ENCODE data around the gene SGCD. TPM values are rescaled to one million over a fixed set of nuclear protein-coding genes. Genes with fewer than 3 reads are reported as not detected.

The SGCD gene
- total RNA-seq, 1 experiment from 2014 or later, result not detected

DNA sequence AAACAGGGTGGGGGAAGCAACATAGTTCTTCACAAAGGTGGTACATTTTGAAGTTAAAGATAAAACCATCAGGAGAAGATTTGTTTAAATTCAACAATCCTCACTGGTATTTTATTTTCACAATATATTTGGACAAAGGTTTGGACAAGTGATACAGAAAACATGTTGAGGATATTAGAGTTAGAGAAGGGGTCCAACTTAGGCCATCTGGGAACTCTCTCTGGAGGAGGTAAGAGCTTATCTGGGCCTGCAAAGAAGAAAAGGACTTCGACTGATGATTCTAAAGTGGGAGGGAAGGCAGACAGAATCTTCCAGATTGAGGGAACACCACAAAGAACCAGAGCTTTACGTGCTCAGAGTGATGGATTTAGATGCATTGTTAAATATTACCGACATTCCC lies 58.5 kb downstream of the SGCD start:
- H3K36me3 ChIP-seq (ENCODE audit: control insufficient read depth, insufficient read depth, low read length), result no peaks in the 10 kb centered on the region
- in situ Hi-C loops (cut with HindIII; ENCODE audit: low pct_unique_long_range_greater_than_20kb, low sequenced_read_pairs) (no loop called here), intact Hi-C loops (cut with micrococcal nuclease; ENCODE audit: unreplicated experiment) (no loop called here)
- H3K27ac ChIP-seq (ENCODE audit: low read length), result no peak overlapping the region
- ATAC-seq, result no peak
- POLR2A ChIA-PET, result no interaction called here
- H3K9me3 ChIP-seq (ENCODE audit: control insufficient read depth, insufficient read depth, low read depth, low read length), result no peaks in the 10 kb centered on the region
- TF ChIP-seq CTCF (IDR thresholded peaks at IDR 0.05), result no peak
- TF ChIP-seq TCF7L2 (IDR thresholded peaks at IDR 0.05; ENCODE audit: low read depth, low read length), result no peak
- no peak for TF ChIP-seq SIN3A (IDR thresholded peaks at IDR 0.05; ENCODE audit: borderline replicate concordance, insufficient read depth, low read depth, low read length)
- no peak for TF ChIP-seq POLR2AphosphoS5 (IDR thresholded peaks at IDR 0.05; ENCODE audit: low read depth, low read length)
- TF ChIP-seq, protein P1, sequence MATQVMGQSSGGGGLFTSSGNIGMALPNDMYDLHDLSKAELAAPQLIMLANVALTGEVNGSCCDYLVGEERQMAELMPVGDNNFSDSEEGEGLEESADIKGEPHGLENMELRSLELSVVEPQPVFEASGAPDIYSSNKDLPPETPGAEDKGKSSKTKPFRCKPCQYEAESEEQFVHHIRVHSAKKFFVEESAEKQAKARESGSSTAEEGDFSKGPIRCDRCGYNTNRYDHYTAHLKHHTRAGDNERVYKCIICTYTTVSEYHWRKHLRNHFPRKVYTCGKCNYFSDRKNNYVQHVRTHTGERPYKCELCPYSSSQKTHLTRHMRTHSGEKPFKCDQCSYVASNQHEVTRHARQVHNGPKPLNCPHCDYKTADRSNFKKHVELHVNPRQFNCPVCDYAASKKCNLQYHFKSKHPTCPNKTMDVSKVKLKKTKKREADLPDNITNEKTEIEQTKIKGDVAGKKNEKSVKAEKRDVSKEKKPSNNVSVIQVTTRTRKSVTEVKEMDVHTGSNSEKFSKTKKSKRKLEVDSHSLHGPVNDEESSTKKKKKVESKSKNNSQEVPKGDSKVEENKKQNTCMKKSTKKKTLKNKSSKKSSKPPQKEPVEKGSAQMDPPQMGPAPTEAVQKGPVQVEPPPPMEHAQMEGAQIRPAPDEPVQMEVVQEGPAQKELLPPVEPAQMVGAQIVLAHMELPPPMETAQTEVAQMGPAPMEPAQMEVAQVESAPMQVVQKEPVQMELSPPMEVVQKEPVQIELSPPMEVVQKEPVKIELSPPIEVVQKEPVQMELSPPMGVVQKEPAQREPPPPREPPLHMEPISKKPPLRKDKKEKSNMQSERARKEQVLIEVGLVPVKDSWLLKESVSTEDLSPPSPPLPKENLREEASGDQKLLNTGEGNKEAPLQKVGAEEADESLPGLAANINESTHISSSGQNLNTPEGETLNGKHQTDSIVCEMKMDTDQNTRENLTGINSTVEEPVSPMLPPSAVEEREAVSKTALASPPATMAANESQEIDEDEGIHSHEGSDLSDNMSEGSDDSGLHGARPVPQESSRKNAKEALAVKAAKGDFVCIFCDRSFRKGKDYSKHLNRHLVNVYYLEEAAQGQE (IDR thresholded peaks at IDR 0.05; ENCODE audit: insufficient read depth in 1 of 2, low read depth in 2 of 2, low read length in 1 of 2), result no peak
- H3K27me3 ChIP-seq (ENCODE audit: control insufficient read depth, insufficient read depth, low read length), result no peaks in the 10 kb centered on the region
- DNase-seq (ENCODE audit: low read depth, low spot score), result no peak
- no peak overlapping the region for H3K4me3 ChIP-seq (ENCODE audit: low read depth in 2 of 2, low read length in 2 of 2)
- CTCF ChIA-PET, result no interaction called here
- no peaks in the 10 kb centered on the region for H3K4me1 ChIP-seq (ENCODE audit: control insufficient read depth, insufficient read depth, low read length)
- no TSS peak for BruUV-seq (replicated peaks)

- H3K36me3 ChIP-seq (ENCODE audit: control insufficient read depth, insufficient read depth, low read length), result no peaks in the 10 kb centered on the region
- TF ChIP-seq TCF7L2 (IDR thresholded peaks at IDR 0.05; ENCODE audit: low read depth, low read length), result no peak
- TF ChIP-seq, protein P1 (IDR thresholded peaks at IDR 0.05; ENCODE audit: insufficient read depth in 1 of 2, low read depth in 2 of 2, low read length in 1 of 2), result no peak
- no peak for TF ChIP-seq CTCF (IDR thresholded peaks at IDR 0.05)
- TF ChIP-seq POLR2AphosphoS5 (IDR thresholded peaks at IDR 0.05; ENCODE audit: low read depth, low read length), result no peak
- TF ChIP-seq SIN3A (IDR thresholded peaks at IDR 0.05; ENCODE audit: borderline replicate concordance, insufficient read depth, low read depth, low read length), result no peak
- ATAC-seq (no peak), DNase-seq (ENCODE audit: low read depth, low spot score) (no peak)
- ChIA-PET CTCF (no interaction called here), POLR2A (no interaction called here)
- BruUV-seq (replicated peaks), result no TSS peak
- no peak overlapping the region for H3K4me3 ChIP-seq (ENCODE audit: low read depth in 2 of 2, low read length in 2 of 2)
- no peaks in the 10 kb centered on the region for H3K9me3 ChIP-seq (ENCODE audit: control insufficient read depth, insufficient read depth, low read depth, low read length)
- H3K27me3 ChIP-seq (ENCODE audit: control insufficient read depth, insufficient read depth, low read length), result no peaks in the 10 kb centered on the region
- H3K4me1 ChIP-seq (ENCODE audit: control insufficient read depth, insufficient read depth, low read length), result no peaks in the 10 kb centered on the region
- no peak overlapping the region for H3K27ac ChIP-seq (ENCODE audit: low read length)
- in situ Hi-C loops (cut with HindIII; ENCODE audit: low pct_unique_long_range_greater_than_20kb, low sequenced_read_pairs) (no loop called here), intact Hi-C loops (cut with micrococcal nuclease; ENCODE audit: unreplicated experiment) (no loop called here)
These were observed 60.0 kb downstream of the SGCD start for GRCh38 chr5:156386976-156387375.

Data from Panc1 (cell line).